HEK293 (cell line): ENCODE data around the gene IPO5.

Source experiments
- HOXA7 ChIP-seq: sonication (generic); formaldehyde crosslinking; IDR thresholded peaks from 2 replicates; pipeline ENCODE4 v1.8.1; 2022; ENCODE audit warnings: missing genetic modification reagents, borderline replicate concordance
- KLF8 ChIP-seq: fragments of 450-650 bp; formaldehyde crosslinking; IDR thresholded peaks from 2 replicates; pipeline ENCODE4 v1.5.1; 2016; ENCODE audit warnings: missing biosample characterization, missing genetic modification characterization
- MEIS1 ChIP-seq: sonication (generic); formaldehyde crosslinking; IDR thresholded peaks from 2 replicates; pipeline ENCODE4 v1.8.1; 2022; ENCODE audit warnings: missing genetic modification reagents, mild to moderate bottlenecking, borderline replicate concordance
- MZF1 ChIP-seq: fragments of 450-650 bp; formaldehyde crosslinking; IDR thresholded peaks from 2 replicates; pipeline ENCODE4 v1.5.1; 2017; ENCODE audit warnings: missing biosample characterization, missing genetic modification characterization, borderline replicate concordance
- YY2 ChIP-seq: fragments of 450-650 bp; formaldehyde crosslinking; IDR thresholded peaks from 2 replicates; pipeline ENCODE4 v1.5.1; 2016; ENCODE audit warnings: missing biosample characterization, missing genetic modification characterization
- ZBTB21 ChIP-seq: fragments of 450-650 bp; formaldehyde crosslinking; IDR thresholded peaks from 2 replicates; pipeline ENCODE4 v1.5.1; 2017; ENCODE audit warnings: missing biosample characterization, missing genetic modification characterization
- ZBTB48 ChIP-seq: fragments of 450-650 bp; formaldehyde crosslinking; IDR thresholded peaks from 2 replicates; pipeline ENCODE4 v1.5.1; 2016; ENCODE audit warnings: missing biosample characterization, missing genetic modification characterization
- ZBTB7A ChIP-seq: fragments of 450-650 bp; formaldehyde crosslinking; IDR thresholded peaks from 2 replicates; pipeline ENCODE4 v1.5.1; 2016; ENCODE audit warnings: low read depth, missing biosample characterization, missing genetic modification characterization
- ZBTB8A ChIP-seq: fragments of 450-650 bp; formaldehyde crosslinking; IDR thresholded peaks from 2 replicates; pipeline ENCODE4 v1.5.1; 2016; ENCODE audit warnings: missing biosample characterization, missing genetic modification characterization
- ZEB2 ChIP-seq: fragments of 450-650 bp; formaldehyde crosslinking; IDR thresholded peaks from 2 replicates; pipeline ENCODE4 v1.5.1; 2016; ENCODE audit warnings: missing biosample characterization, missing genetic modification characterization
- ZNF114 ChIP-seq: fragments of 450-650 bp; formaldehyde crosslinking; IDR thresholded peaks from 2 replicates; pipeline ENCODE4 v1.5.0; 2017; ENCODE audit warnings: missing biosample characterization, missing genetic modification characterization
- ZNF214 ChIP-seq: fragments of 450-650 bp; formaldehyde crosslinking; IDR thresholded peaks from 2 replicates; pipeline ENCODE4 v1.5.1; 2017; ENCODE audit warnings: missing biosample characterization, mild to moderate bottlenecking, missing genetic modification characterization, borderline replicate concordance
- ZNF350 ChIP-seq: fragments of 450-650 bp; formaldehyde crosslinking; IDR thresholded peaks from 2 replicates; pipeline ENCODE4 v1.5.0; 2017; ENCODE audit warnings: missing biosample characterization, mild to moderate bottlenecking, missing genetic modification characterization
- ZNF354C ChIP-seq: fragments of 450-650 bp; formaldehyde crosslinking; IDR thresholded peaks from 2 replicates; pipeline ENCODE4 v1.5.1; 2016; ENCODE audit warnings: missing biosample characterization, missing genetic modification characterization, low read depth, borderline replicate concordance
- ZNF473 ChIP-seq: fragments of 450-650 bp; formaldehyde crosslinking; IDR thresholded peaks from 2 replicates; pipeline ENCODE4 v1.5.1; 2017; ENCODE audit warnings: missing biosample characterization, missing genetic modification characterization
- ZNF514 ChIP-seq: fragments of 450-650 bp; formaldehyde crosslinking; IDR thresholded peaks from 2 replicates; pipeline ENCODE4 v1.5.1; 2016; ENCODE audit warnings: missing biosample characterization, missing genetic modification characterization
- ZNF544 ChIP-seq: fragments of 450-650 bp; formaldehyde crosslinking; IDR thresholded peaks from 2 replicates; pipeline ENCODE4 v1.5.0; 2017; ENCODE audit warnings: missing biosample characterization, missing genetic modification characterization
- ZNF561 ChIP-seq: fragments of 450-650 bp; IDR thresholded peaks from 2 replicates; pipeline ENCODE4 v1.5.1; 2018; ENCODE audit warnings: missing biosample characterization, missing genetic modification characterization, borderline replicate concordance
- ZNF585B ChIP-seq: fragments of 450-650 bp; formaldehyde crosslinking; IDR thresholded peaks from 2 replicates; pipeline ENCODE4 v1.5.1; 2016; ENCODE audit warnings: missing biosample characterization, missing genetic modification characterization
- ZNF654 ChIP-seq: fragments of 450-650 bp; formaldehyde crosslinking; IDR thresholded peaks from 2 replicates; pipeline ENCODE4 v1.5.1; 2016; ENCODE audit warnings: low read depth, missing biosample characterization, missing genetic modification characterization
- ZNF707 ChIP-seq: fragments of 450-650 bp; formaldehyde crosslinking; IDR thresholded peaks from 2 replicates; pipeline ENCODE4 v1.5.1; 2016; ENCODE audit warnings: missing biosample characterization, missing genetic modification characterization
- ZNF747 ChIP-seq: fragments of 450-650 bp; formaldehyde crosslinking; IDR thresholded peaks from 2 replicates; pipeline ENCODE4 v1.5.1; 2016; ENCODE audit warnings: missing biosample characterization, missing genetic modification characterization
- ZNF776 ChIP-seq: fragments of 450-650 bp; formaldehyde crosslinking; IDR thresholded peaks from 2 replicates; pipeline ENCODE4 v1.5.0; 2017; ENCODE audit warnings: missing biosample characterization, missing genetic modification characterization, borderline replicate concordance
- ZNF785 ChIP-seq: fragments of 450-650 bp; formaldehyde crosslinking; IDR thresholded peaks from 2 replicates; pipeline ENCODE4 v1.5.1; 2016; ENCODE audit warnings: missing biosample characterization, missing genetic modification characterization
- ZNF837 ChIP-seq: fragments of 450-650 bp; formaldehyde crosslinking; IDR thresholded peaks from 2 replicates; pipeline ENCODE4 v1.5.1; 2016; ENCODE audit warnings: missing biosample characterization, missing genetic modification characterization
- ZSCAN23 ChIP-seq: fragments of 450-650 bp; formaldehyde crosslinking; IDR thresholded peaks from 2 replicates; pipeline ENCODE4 v1.5.1; 2016; ENCODE audit warnings: missing biosample characterization, missing genetic modification characterization
- TF ChIP-seq, protein P1 (sequence below): fragments of 450-650 bp; formaldehyde crosslinking; IDR thresholded peaks from 2 replicates; pipeline ENCODE4 v1.5.1; 2016; ENCODE audit warnings: missing biosample characterization, missing genetic modification characterization
- TF ChIP-seq, protein P2 (sequence below): fragments of 450-650 bp; formaldehyde crosslinking; IDR thresholded peaks from 2 replicates; pipeline ENCODE4 v1.5.1; 2017; ENCODE audit warnings: missing biosample characterization, missing genetic modification characterization
- TF ChIP-seq, protein P3 (sequence below): fragments of 450-650 bp; formaldehyde crosslinking; IDR thresholded peaks from 2 replicates; pipeline ENCODE4 v1.5.1; 2016; ENCODE audit warnings: missing biosample characterization, missing genetic modification characterization, low read depth
- TF ChIP-seq, protein P4 (sequence below): fragments of 450-650 bp; IDR thresholded peaks from 2 replicates; pipeline ENCODE4 v1.5.1; 2018; ENCODE audit warnings: missing biosample characterization, missing genetic modification characterization
- TF ChIP-seq, protein P5 (sequence below): fragments of 450-650 bp; formaldehyde crosslinking; IDR thresholded peaks from 2 replicates; pipeline ENCODE4 v1.5.1; 2016; ENCODE audit warnings: missing biosample characterization, missing genetic modification characterization

IPO5 gene

DNA sequence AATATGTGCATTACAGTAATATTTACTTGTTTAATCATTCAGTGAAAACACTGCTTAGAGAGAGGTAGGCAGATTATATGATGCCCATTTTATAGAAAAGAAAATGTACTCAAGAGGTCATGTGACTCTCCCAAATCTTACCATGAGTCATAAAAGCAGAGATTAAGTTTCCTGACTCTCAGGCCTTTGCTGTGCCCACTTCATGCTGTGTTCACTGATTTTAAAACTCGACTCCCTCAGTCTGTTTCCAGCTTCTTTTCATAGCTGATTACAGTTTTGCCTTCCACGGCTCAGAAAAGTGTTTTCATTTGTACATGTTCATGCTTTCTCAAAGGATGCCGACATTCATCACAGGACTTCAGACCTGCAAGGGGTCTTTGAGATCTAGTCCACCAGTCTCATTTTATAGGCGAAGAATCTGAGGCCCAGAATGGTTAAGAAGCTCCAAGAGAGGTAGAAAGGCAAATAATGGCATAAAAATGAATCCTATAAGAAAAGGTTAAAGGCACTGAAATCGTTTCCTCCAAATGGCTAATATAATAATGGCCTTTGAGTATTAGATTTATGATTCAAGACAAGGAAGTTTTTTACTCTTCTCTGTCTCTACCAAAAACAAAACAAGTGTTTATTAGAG is 9.0 kb upstream of the IPO5 start (continued):
- TF ChIP-seq, protein P1, sequence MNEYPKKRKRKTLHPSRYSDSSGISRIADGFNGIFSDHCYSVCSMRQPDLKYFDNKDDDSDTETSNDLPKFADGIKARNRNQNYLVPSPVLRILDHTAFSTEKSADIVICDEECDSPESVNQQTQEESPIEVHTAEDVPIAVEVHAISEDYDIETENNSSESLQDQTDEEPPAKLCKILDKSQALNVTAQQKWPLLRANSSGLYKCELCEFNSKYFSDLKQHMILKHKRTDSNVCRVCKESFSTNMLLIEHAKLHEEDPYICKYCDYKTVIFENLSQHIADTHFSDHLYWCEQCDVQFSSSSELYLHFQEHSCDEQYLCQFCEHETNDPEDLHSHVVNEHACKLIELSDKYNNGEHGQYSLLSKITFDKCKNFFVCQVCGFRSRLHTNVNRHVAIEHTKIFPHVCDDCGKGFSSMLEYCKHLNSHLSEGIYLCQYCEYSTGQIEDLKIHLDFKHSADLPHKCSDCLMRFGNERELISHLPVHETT = no peak
- TF ChIP-seq ZNF785 (tag by site-specific recombination) (no peak), KLF8 (tag by site-specific recombination) (no peak), ZNF114 (tag by site-specific recombination) (no peak), ZSCAN23 (0 out of 2 replicates have a peak, but pooled peaks have one; percentile 18), ZBTB21 (tag by site-specific recombination) (no peak), ZNF837 (tag by site-specific recombination) (no peak), ZNF707 (tag by site-specific recombination) (no peak), ZNF544 (no peak), ZBTB7A (tag by site-specific recombination) (no peak), YY2 (no peak), ZNF561 (tag by site-specific recombination) (0 out of 2 replicates have a peak, but pooled peaks have one; percentile 51), ZNF514 (tag by site-specific recombination) (no peak), ZBTB8A (tag by site-specific recombination) (no peak), ZNF776 (tag by site-specific recombination) (no peak), ZNF350 (no peak), MZF1 (tag by site-specific recombination) (no peak), ZNF585B (no peak), ZNF354C (tag by site-specific recombination) (no peak), ZNF214 (no peak), ZNF473 (no peak), ZNF654 (no peak), ZNF747 (tag by site-specific recombination) (no peak), ZEB2 (tag by site-specific recombination) (no peak), HOXA7 (CRISPR knock-in tag) (no peak), ZBTB48 (no peak), MEIS1 (CRISPR knock-in tag) (no peak)
- TF ChIP-seq, protein P2, sequence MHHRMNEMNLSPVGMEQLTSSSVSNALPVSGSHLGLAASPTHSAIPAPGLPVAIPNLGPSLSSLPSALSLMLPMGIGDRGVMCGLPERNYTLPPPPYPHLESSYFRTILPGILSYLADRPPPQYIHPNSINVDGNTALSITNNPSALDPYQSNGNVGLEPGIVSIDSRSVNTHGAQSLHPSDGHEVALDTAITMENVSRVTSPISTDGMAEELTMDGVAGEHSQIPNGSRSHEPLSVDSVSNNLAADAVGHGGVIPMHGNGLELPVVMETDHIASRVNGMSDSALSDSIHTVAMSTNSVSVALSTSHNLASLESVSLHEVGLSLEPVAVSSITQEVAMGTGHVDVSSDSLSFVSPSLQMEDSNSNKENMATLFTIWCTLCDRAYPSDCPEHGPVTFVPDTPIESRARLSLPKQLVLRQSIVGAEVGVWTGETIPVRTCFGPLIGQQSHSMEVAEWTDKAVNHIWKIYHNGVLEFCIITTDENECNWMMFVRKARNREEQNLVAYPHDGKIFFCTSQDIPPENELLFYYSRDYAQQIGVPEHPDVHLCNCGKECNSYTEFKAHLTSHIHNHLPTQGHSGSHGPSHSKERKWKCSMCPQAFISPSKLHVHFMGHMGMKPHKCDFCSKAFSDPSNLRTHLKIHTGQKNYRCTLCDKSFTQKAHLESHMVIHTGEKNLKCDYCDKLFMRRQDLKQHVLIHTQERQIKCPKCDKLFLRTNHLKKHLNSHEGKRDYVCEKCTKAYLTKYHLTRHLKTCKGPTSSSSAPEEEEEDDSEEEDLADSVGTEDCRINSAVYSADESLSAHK (tag by site-specific recombination) = 0 out of 2 replicates have a peak, but pooled peaks have one; percentile 27
- TF ChIP-seq, protein P3, sequence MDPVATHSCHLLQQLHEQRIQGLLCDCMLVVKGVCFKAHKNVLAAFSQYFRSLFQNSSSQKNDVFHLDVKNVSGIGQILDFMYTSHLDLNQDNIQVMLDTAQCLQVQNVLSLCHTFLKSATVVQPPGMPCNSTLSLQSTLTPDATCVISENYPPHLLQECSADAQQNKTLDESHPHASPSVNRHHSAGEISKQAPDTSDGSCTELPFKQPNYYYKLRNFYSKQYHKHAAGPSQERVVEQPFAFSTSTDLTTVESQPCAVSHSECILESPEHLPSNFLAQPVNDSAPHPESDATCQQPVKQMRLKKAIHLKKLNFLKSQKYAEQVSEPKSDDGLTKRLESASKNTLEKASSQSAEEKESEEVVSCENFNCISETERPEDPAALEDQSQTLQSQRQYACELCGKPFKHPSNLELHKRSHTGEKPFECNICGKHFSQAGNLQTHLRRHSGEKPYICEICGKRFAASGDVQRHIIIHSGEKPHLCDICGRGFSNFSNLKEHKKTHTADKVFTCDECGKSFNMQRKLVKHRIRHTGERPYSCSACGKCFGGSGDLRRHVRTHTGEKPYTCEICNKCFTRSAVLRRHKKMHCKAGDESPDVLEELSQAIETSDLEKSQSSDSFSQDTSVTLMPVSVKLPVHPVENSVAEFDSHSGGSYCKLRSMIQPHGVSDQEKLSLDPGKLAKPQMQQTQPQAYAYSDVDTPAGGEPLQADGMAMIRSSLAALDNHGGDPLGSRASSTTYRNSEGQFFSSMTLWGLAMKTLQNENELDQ (tag by site-specific recombination) = no peak
- TF ChIP-seq, protein P4, sequence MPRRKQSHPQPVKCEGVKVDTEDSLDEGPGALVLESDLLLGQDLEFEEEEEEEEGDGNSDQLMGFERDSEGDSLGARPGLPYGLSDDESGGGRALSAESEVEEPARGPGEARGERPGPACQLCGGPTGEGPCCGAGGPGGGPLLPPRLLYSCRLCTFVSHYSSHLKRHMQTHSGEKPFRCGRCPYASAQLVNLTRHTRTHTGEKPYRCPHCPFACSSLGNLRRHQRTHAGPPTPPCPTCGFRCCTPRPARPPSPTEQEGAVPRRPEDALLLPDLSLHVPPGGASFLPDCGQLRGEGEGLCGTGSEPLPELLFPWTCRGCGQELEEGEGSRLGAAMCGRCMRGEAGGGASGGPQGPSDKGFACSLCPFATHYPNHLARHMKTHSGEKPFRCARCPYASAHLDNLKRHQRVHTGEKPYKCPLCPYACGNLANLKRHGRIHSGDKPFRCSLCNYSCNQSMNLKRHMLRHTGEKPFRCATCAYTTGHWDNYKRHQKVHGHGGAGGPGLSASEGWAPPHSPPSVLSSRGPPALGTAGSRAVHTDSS (tag by site-specific recombination) = no peak
- TF ChIP-seq, protein P5, sequence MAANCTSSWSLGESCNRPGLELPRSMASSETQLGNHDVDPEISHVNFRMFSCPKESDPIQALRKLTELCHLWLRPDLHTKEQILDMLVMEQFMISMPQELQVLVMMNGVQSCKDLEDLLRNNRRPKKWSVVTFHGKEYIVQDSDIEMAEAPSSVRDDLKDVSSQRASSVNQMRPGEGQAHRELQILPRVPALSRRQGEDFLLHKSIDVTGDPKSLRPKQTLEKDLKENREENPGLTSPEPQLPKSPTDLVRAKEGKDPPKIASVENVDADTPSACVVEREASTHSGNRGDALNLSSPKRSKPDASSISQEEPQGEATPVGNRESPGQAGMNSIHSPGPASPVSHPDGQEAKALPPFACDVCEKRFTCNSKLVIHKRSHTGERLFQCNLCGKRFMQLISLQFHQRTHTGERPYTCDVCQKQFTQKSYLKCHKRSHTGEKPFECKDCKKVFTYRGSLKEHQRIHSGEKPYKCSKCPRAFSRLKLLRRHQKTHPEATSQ (tag by site-specific recombination) = no peak
